Aorta (tissue), 5 donors: Measurements from ENCODE around the gene ARHGAP10. TPM values are rescaled to one million over a fixed set of nuclear protein-coding genes. Genes with fewer than 3 reads are reported as not detected.

Source experiments
- ATAC-seq: fragments of 200-7000 bp; cut with Tn5 transposase; one replicate; pipeline ENCODE4 v1.9.1; 2022; ENCODE audit warnings: moderate library complexity; ENCODE audit not compliant: low FRiP score
- DNase-seq, 2 donors: peaks; one replicate each; pipeline ENCODE4 v3.0.0-alpha.2; 2020
- H3K27ac ChIP-seq, 2 donors: one replicate each; pipeline ENCODE4 v1.5.1; 2013; ENCODE audit warnings: low read length in 2 of 2, mild to moderate bottlenecking in 2 of 2, moderate library complexity in 2 of 2, control low read depth in 1 of 2, inconsistent platforms in 1 of 2, low read depth in 1 of 2
- H3K27me3 ChIP-seq, 2 donors: one replicate each; pipeline ENCODE4 v1.6.1; 2013; ENCODE audit warnings: control low read depth in 1 of 2, low read length in 1 of 2, mild to moderate bottlenecking in 1 of 2, moderate library complexity in 1 of 2; ENCODE audit not compliant: insufficient read depth in 2 of 2, control insufficient read depth in 1 of 2
- H3K36me3 ChIP-seq, 2 donors: one replicate each; pipeline ENCODE4 v1.6.1; 2013; ENCODE audit warnings: control low read depth in 1 of 2, low read length in 1 of 2, mild to moderate bottlenecking in 1 of 2; ENCODE audit not compliant: insufficient read depth in 2 of 2, control insufficient read depth in 1 of 2
- H3K4me1 ChIP-seq, 2 donors: one replicate each; pipeline ENCODE4 v1.6.1; 2013; ENCODE audit warnings: low read length in 2 of 2, control low read depth in 1 of 2, mild to moderate bottlenecking in 1 of 2, moderate library complexity in 1 of 2; ENCODE audit not compliant: insufficient read depth in 2 of 2, control insufficient read depth in 1 of 2
- H3K4me3 ChIP-seq, 2 donors: one replicate each; pipeline ENCODE4 v1.5.1; 2013; ENCODE audit warnings: low read length in 2 of 2, control low read depth in 1 of 2, mild to moderate bottlenecking in 1 of 2
- H3K9me3 ChIP-seq: one replicate; pipeline ENCODE4 v1.6.1; 2013; ENCODE audit warnings: mild to moderate bottlenecking, low read length; ENCODE audit not compliant: control insufficient read depth
- WGBS, 2 donors: extraction: QIAGEN DNeasy Blood & Tissue Kit; methylation state at CpG; one replicate each; pipeline ENCODE4 v1.1.7; 2013; 5-methylcytosine and 5-hydroxymethylcytosine counted together
- intact Hi-C, 2 donors: fragments of 100-400 bp; cut with DNase I; formaldehyde crosslinking; loops; one replicate each; pipeline versions ENCODE4 v1.14.2 to v1.15.0; 2022
- microRNA-seq, 2 donors: library from miRNA; unstranded; fragments of <30 nt; microRNA quantifications; one replicate each; pipeline ENCODE4 v1.2.0, GENCODE V29; 2020
- polyA plus RNA-seq, 2 donors: library from polyadenylated mRNA; stranded (reverse); fragments of 200-250 nt; gene quantifications; one replicate each; pipeline ENCODE4 v1.2.3, GENCODE V29; 2013
- total RNA-seq, 2 donors: library from RNA; stranded (reverse); fragmentation: NEBNext Ultra II Directional; extraction: Animal tissue kit (Norgen Biotek cat#: 25700); gene quantifications; one replicate each; pipeline ENCODE4 v1.2.1, GENCODE V29; 2021
- donor health status: healthy with polysubstance abuse.
- donor health status: Bipolar disorder and iron deficiency.
- donor health status: DM: no; HTN: no; CAD: no.
- donor health status: DM: no; HTN: no; CAD: no.
- donor health status: DM: yes; HTN: yes; CAD: no.

The ARHGAP10 gene
- total and polyA plus RNA-seq, 4 donors: 47.3 to 94.5 (median 63.5) TPM

GRCh38 chr4:148116969-148117368 is 385.1 kb downstream of the ARHGAP10 start:
- Histone ChIP-seq H3K4me1 (no peaks in the 10 kb centered on the region), H3K27ac (no peak overlapping the region), H3K4me3 (no peak overlapping the region), H3K27me3 (no peaks in the 10 kb centered on the region), H3K9me3 (no peaks in the 10 kb centered on the region), H3K36me3 (peaks cover 10 to 12% of the 10 kb centered on the region in 2 donors)
- DNase-seq: no peak
- no peak for ATAC-seq
- intact Hi-C loops: no loop called here
- 27 to 31% methylated on average over 4 of the region's 4 CpGs for WGBS, 2 donors

GRCh38 chr4:148118179-148118578 is 386.3 kb downstream of the ARHGAP10 start:
- intact Hi-C loops: no loop called here
- Histone ChIP-seq H3K27me3 (no peaks in the 10 kb centered on the region), H3K4me1 (no peaks in the 10 kb centered on the region), H3K9me3 (no peaks in the 10 kb centered on the region), H3K27ac (no peak overlapping the region), H3K36me3 (peaks cover 7 to 12% of the 10 kb centered on the region in 2 donors), H3K4me3 (no peak overlapping the region)
- 92 to 96% methylated on average over 4 of the region's 4 CpGs for WGBS, 2 donors
- ATAC-seq (no peak), DNase-seq (no peak)

GRCh38 chr4:148118633-148119032 is 386.7 kb downstream of the ARHGAP10 start:
- 92 to 93% methylated on average over 3 of the region's 3 CpGs for WGBS, 2 donors

GRCh38 chr4:148120216-148120615 is 388.3 kb downstream of the ARHGAP10 start:
- Histone ChIP-seq H3K27ac (no peak overlapping the region), H3K9me3 (peaks cover 2% of the 10 kb centered on the region), H3K36me3 (peaks cover 5 to 7% of the 10 kb centered on the region in 2 donors), H3K27me3 (no peaks in the 10 kb centered on the region), H3K4me3 (no peak overlapping the region), H3K4me1 (no peaks in the 10 kb centered on the region)
- intact Hi-C loops: no loop called here
- 78 to 79% methylated on average over 3 of the region's 3 CpGs for WGBS, 2 donors
- no peak for ATAC-seq
- DNase-seq: no peak

More at GRCh38 chr4:148118633-148119032, 386.7 kb downstream of the ARHGAP10 start:
- Histone ChIP-seq H3K9me3 (no peaks in the 10 kb centered on the region), H3K27me3 (no peaks in the 10 kb centered on the region), H3K4me1 (no peaks in the 10 kb centered on the region), H3K36me3 (peaks cover 6 to 11% of the 10 kb centered on the region in 2 donors), H3K4me3 (no peak overlapping the region), H3K27ac (no peak overlapping the region)
- ATAC-seq (no peak), DNase-seq (no peak)
- intact Hi-C loops: no loop called here

Small RNA genes lying within 50 kb of the gene (microRNA-seq; reads per million reads assigned to microRNA genes)
- 0 to 1.2 reads per million in 2 donors for gene MIR4799

Other genes starting within 250 kb of the ARHGAP10 start
- 10 to 100 TPM; 23.1 to 23.5 TPM for gene TMEM184C, start 114.7 kb upstream of the ARHGAP10 start, total RNA-seq
- gene TMEM184C, start 114.7 kb upstream of the ARHGAP10 start, polyA plus RNA-seq: 10 to 100 TPM; 10.6 to 15.6 TPM
- 1 to 10 TPM; 8.5 to 9.9 TPM for gene PRMT9, start 47.9 kb upstream of the ARHGAP10 start, total RNA-seq
- 1 to 10 TPM; 3.4 to 7.9 TPM for gene PRMT9, start 47.9 kb upstream of the ARHGAP10 start, polyA plus RNA-seq